8988T (cell line): Measurements from ENCODE around the gene GPC2.
"Not testable (repeated sequence)": the region's sequence is repeated elsewhere in the genome, so short reads cannot be mapped to it uniquely, and the experiment has no call there.

Experiments used
- DNase-seq: peaks from one replicate; pipeline ENCODE4 v3.0.0; 2011

Gene GPC2

DNA sequence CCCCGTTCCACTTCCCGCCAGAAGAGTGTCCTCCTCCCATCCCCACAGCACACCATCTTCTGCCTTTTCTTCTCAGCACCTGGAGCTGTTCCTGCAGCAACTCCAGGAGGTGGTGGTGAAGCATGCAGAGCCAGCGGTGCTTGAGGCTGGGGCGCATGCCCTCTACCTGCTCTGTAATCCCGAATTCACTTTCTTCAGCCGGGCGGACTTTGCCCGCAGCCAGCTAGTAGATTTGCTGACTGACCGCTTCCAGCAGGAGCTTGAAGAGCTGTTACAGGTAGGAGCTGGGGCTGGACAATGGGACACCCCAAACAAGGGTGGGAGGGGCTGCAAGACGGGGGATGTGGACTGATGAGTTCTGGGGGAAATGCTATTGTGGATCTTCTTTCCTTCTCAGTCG, 23.5 kb upstream of the GPC2 start:
- DNase-seq, result no peak

DNA sequence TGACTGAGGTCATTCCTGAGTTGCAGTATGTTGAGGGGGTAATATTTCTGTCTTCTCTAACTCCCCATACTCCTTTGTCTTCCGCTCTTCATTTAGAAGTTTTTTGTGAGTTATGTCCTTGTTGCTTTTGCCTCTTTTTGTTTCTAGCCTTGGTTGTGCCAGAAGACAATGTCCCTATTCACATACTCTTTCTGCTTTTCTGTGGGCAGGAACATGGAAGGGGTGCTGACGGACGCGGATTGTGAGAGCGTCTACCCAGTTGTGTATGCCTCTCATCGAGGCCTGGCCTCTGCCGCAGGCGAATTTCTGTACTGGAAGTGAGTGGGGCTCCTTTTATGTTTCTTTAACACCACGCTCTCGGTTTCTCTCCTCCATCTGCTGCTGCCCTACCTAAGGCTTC, 21.1 kb upstream of the GPC2 start:
- DNase-seq, result no peak

DNA sequence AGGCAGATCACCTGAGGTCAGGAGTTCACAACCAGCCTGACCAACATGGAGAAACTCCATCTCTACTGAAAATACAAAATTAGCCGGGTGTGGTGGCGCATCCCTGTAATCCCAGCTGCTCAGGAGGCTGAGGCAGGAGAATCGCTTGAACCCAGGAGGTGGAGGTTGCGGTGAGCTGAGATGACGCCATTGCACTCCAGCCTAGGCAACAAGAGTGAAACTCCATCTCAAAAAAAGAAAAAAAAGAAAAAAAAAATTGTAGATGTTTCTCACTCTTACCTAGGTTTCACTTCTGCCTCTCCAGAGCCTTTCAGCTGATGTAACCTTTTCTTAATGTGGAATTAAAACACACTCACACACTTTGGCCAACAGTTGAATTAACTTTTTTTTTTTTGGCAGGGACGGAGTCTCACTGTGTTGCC, 18.7 kb upstream of the GPC2 start:
- DNase-seq, result not testable (repeated sequence)

DNA sequence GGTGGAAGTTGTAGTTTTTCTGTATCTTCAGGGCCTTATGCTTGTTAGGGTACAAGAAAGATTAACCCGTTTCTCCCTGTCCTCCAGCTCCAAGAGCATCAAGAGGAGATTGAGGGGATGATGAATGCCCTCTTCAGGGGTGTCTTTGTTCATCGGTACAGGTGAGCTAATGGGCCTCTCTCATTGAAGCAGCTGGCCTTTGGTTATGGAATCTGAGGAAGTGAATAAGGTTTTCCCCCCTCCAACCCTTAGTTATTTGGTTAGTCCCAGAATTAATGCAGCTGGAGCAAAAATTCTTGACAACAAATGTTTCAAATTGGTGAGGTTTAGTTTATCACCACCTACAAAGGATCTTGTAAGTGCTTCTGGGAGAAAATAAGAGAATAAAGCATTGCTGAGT, 18.0 kb upstream of the GPC2 start:
- DNase-seq, result no peak

DNA sequence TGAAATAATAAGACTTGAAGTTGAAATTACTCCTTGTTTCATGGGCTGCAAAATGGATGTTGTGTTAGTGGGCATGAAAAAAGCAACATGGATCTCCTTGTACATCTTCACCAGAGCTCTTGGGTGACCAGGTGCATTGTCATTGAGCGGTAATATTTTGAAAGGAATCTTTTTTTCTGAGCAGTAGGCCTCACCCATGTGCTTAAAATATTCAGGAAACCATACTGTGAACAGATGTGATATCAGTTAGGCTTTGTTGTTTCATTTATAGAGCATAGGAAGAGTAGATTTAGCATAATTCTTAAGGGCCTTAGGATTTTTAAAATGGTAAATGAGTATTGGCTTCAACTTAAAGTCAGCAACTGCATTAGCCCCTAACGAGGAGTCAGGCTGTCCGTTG, 15.8 kb upstream of the GPC2 start:
- no peak for DNase-seq

DNA sequence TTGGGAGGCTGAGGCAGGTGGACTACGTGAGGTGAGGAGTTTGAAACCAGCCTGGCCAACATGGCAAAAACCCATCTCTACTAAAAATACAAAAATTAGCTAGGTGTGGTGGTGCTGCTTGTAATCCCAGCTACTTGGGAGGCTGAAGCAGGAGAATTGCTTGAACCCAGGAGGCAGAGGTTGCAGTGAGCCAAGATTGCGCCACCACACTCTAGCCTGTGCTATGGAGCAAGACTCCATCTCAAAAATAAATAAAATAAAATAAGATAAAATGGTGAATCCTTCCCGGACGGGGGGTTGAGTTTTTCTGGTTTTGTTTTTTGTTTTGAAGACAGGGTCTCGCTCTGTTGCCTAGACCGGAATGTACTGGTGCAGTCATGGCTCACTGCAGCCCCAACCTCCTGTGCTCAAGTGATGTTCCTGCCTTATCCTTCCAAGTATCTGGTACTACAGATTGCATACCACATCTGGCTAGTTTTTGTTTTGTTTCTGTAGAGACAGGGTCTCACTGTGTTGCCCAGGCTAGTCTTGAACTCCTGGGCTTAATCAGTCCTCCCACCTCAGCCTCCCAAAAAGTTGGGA, 15.2 kb upstream of the GPC2 start:
- DNase-seq, result not testable (repeated sequence)

DNA sequence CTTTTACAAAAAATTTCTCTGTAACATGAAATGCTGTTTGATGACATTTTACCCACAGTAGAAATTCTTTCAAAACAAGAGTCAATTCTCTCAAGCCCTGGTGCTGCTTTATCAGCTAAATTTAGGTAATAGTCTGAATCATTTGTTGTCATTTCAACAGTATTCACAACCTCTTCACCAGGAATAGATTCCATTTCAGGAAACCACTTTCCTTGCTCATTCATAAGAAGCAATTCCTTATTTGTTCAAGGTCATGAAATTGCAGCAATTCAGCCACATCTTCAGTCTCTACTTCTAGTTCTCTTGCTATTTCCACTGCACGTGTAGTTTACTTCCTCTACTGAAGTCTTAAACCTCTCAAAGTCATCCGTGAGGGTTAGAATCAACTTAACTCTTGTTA, 14.6 kb upstream of the GPC2 start:
- no peak for DNase-seq

DNA sequence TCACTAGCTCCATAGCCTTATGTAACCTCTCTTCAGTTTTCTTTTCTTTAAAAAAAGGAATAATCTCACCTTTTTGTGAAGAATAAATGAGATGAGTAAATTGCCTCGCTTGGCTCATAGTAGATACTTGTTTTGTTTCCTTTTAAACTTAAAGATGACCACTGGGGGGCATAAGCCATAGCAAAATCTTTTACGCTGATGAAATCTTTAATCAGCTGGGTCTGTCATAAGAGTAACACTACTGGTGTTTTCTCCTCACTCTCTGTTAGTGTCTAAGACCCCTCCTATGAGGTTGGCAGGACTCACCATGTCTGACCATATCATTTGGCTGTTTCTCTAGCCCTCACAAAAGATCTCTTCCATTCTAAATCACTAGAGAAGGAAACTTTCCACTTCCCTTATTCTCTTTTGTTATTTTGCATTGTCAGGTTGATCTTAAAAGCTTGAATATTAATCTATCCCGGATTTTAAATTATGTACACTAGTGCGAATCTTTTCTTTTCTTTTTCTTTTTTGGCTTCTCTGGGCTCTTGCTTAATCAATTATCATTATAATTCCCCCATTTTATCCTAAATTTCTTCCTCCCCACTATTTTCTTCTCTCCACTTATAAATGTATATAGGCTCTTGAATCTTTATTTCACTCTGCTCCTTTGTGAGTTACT, 13.0 kb upstream of the GPC2 start:
- DNase-seq, result no peak

DNA sequence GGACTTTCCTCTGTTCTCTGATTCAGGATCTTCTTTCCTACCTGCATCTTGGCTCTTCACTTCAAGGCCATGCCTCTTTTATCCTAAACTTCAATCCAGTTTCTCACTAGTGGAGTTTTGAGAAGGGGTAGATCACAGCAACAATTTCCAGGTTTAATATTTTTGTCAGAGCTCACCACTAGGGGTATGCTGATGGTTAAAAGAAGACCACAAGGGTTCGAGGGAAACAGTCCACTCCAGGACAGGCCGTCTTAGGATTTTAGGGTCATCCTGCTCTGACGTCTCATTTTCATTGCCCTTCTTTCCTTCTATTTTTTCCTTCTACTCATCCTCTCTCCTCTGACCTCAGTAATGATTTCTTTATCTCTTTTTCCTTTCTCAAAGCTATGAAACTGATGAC, 11.9 kb upstream of the GPC2 start:
- DNase-seq, result no peak

DNA sequence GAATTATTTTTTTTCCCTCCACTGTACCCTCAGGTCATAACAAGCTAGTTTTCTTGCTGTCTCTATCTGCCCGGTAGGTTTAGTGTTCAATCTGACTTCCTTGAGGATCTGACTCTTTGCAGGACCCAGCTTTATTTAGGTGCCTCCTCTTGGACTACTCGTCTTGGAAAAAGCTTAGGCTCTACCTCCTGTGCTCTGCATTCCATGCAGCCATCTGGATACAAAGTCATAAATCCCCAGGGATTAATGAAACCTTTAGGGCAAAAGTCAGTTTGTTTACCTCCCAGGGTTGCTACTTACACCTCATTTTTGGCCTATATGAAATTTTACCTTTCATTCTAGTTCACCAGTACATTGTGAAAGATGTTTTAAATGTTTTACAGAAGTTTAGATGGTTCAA, 8.5 kb upstream of the GPC2 start:
- no peak for DNase-seq

DNA sequence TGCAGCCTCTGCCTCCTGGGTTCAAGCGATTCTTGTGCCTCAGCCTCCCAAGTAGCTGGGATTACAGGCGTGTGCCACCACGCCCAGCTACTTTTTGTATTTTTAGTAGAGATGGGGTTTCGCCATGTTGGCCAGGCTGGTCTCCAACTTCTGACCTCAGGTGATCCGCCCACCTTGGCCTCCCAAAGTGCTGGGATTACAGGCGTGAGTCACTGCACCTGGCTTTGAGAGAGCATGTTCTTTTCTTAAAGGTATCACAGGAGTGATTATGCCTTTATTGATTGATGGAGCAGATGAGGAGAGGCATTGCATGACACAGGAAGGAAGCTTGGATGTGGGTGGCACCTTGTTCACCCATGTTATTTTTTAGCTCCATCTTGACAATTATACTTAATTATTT, 5.9 kb upstream of the GPC2 start:
- DNase-seq, result not testable (repeated sequence)

DNA sequence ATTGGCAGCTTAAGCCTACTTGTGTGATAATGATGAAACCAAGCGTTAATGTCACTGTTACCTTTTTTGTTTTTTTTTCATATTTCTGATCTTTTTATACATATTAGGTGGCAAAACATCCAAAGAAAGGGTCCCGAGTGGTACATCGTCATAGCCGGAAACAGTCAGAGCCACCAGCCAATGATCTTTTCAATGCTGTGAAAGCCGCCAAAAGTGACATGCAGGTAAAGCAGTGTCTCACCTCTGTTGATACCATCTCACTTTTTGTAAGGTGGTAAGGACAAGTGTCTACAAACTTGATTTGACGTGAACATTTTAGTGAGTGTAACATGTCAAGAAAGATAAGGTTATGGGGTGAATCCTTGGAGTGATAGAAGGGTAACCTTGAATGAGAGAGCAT, 5.4 kb upstream of the GPC2 start:
- DNase-seq, result not testable (repeated sequence)

DNA sequence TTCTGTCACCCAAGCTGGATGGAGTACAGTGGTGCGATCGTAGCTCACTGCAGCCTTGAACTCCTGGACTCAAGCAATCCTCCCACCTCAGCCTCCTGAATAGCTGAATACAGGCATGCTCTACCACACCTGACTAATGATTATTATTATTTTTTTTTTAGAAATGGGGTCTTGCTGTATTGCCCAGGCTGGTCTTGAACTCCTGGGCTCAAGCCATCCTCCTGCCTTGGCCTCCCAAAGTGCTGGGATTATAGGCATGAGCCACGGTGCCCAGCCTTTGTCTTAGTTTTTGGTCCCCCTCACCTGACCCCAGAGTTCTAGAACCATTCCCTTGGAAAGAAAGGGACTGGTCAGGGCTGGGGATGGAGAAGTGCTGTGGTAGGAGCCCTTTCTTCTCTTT, 2.9 kb upstream of the GPC2 start:
- not testable (repeated sequence) for DNase-seq

DNA sequence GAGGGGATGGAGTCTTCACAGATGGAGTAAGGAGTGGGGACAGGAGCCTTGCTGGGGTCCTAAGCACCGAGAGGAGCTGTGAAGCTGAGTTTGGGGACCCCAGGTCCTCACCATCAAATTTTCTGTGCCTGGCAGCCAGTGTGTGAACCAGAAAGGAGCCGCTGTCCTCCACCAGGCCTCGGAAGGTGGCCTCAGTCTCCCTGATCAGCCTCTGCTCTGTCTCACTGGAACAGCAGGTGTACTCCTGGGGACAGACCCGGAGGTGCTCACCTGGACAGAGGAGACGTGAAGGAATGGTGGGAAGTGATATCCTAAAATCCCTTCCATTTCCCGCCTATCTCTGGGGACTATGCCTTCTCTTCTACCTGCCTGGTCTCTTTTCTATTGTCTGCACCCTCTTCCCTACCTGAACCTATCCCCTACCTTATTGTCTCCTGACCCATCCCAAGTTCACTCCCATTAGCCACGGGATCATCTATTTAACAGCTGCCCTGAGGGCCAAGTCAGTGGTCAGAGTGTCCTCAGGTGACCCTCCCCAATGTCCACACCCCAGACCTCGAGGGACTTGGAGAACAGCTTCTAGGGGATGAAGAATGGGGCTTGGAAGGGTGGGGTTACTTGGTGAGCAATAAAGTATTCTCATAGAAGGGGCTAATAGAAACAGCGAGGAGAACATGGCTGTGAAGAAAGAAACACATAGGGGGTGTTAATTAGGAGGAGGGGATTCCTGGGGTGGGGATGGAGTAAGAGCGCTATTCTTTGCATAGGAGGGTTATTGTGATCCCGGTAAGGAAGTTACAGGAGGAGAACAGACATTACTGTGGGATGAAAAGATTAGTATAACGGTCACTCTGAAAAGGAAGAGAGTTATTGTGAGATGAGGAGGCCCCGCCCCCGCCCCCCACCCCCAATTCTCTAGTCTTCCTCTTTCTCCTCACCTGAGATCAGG, 811 bp downstream of the GPC2 start:
- DNase-seq, result no peak

DNA sequence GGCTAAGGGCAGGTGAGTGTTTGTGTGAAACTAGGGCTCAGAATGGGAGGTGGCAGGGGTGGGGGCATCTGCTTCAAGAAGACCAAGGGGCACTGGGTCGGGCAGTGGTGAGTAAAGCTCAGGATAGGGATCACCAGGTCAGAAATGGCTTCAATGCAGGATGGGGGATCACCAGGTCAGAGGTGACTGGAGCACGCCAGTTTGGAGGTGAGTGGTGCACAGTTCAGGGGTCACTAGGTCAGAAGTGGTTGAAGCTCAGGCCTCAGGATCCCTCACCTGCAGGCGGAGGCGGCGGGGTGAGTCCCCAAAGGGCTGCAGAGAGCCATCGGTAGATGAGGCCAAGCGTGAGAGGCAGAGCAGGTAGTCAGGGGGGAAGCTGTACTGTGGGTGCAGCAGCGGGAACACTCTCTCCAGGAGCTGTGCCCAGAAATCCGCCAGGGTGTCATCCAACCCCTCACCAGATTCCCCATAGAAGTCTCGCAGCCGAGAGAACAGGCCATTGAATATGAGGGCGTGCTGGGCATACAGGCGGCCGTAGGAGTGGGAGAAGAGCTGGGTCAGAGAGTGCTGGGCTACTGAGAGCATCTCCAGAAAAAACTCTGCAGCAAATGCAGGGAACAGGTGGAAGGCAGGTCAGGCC, 1.8 kb downstream of the GPC2 start:
- no peak for DNase-seq

DNA sequence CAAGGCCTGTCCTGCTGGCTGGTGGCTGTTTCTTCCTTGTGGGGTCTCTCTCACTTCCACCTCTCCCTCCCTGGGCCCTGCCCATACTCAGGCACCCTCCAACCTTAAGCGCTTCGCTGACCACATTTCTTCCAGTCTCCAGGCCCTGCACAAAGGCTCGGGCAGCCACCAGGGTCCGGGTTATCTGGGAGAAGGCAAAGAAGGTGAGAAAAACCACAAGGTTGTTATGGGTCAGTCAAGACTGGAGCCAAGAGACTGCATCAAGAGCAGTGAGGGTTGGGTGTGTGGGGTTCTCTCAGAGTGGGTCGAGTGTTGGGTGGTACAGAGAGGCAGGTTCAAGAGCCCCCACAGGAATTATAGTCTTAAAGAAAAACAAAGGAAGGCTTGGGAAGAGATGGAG, 2.6 kb downstream of the GPC2 start:
- DNase-seq, result no peak

DNA sequence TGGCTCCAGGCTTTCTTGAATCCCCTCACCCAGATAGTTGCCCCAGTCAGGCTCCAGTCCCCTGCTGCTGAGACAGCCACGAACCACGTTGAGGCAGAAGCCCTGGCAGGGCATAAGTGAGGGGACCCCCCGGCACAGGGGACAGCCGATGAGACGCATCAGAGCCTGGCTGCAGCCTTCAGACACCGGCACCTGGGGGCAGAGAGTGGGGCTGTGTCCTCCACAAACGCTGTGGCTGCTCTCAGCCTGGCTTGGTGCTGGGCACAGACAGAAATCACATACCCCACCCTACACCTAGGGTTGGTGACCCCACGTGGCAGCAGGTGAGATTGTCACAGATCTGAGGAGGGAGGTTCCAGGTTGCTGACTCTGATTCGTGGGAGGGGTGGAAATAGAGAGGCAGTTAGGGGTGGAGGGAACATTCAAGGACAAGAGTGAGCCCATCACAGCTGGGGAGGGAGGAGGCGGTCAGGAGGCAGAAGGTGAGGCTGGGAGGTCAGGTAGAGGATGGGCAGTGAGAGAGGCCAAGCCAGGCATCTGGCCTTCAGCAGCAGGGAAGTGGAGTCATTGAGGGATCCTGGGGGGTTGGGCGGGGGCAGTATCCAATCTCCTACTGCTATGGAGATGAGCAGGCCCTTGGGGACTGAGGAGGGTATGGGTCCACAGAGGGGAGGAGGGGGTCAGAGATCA, 3.2 kb downstream of the GPC2 start:
- DNase-seq, result no peak

DNA sequence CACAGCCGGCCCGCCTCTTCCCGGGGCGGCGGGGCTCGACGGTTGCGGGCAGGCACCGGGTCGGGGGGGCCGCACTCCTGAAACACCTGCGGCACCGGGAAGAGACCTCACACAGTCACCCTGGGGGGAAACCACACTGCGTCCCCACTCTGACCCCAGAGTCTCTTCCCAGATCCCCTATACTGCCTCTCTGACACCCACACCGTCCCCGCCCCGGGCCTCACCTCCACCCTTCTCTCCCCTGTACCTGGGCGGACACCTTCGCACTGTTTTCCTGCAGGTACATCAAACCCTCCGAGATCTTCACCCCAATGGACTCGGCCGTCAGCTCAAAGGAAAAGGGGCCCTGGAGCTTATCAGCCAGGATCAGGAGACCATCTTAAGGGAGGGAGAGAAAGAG, 5.3 kb downstream of the GPC2 start:
- no peak for DNase-seq

DNA sequence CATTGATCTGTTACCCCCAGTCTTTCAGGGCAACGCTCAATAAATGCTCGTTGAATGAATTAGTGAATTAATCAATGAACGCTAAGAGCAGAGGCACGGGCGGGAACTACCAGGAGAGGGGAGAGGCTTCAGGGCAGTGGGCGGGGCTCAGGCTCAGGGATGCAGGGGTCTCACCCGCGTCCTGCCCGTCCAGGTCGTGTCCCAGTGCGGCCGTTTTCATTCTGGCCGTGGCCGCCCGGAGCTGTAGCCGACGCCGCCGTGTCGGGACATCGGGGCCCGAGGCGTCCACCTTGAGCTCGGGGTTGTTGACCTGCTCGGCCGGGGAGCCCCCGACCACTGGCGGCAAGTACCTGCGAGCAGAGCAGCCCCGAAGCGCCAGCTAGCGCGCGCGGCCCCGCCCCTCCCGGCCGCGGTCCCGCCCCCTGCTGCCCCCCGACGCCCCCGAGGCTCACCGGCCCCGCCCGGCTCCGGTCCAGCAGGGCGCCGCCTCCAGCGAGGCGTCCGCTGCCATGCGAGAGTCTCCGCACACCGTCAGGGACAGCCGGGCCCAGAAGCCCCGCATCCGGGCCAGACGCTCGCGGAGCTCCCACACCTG, 6.0 kb downstream of the GPC2 start:
- DNase-seq, result peak; percentile 60

DNA sequence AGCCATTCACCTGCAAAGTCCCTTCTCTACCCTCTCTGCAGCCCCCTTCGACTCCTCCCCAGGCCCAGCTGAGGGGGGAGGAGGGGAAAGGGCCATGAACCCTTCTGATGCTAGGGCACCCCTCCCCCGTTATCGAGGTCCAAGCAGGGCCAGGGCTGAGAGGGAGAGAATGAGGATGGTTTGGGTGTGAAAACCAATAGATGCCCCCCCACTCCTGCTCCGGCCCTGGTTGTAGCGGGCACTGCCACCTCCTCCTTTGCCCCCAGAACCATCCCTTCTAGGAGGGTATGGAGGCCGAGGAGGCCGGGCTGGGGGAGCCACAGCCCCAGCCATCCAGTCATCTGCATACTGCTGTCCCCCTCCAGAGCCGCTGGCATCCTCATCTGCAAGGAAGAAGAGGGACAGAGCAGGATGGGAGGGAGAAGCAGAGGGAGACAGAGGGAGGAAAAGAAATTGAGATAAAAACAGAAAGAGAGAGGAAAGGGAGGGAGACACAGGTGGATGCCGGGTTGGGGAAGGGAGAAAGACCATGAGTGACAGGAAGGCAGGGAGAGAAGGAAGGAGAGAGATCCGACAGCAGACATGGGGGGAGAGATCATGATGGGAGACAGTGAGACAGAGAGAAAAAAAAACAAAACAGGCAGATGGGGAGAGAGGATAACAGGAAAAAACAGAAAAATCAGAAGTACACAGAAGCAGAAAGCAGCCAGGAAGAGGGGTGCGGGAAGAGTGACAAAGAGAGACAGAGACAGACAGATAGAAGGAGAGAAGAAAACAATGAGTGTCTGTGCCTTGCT, 6.9 kb downstream of the GPC2 start:
- no peak for DNase-seq

DNA sequence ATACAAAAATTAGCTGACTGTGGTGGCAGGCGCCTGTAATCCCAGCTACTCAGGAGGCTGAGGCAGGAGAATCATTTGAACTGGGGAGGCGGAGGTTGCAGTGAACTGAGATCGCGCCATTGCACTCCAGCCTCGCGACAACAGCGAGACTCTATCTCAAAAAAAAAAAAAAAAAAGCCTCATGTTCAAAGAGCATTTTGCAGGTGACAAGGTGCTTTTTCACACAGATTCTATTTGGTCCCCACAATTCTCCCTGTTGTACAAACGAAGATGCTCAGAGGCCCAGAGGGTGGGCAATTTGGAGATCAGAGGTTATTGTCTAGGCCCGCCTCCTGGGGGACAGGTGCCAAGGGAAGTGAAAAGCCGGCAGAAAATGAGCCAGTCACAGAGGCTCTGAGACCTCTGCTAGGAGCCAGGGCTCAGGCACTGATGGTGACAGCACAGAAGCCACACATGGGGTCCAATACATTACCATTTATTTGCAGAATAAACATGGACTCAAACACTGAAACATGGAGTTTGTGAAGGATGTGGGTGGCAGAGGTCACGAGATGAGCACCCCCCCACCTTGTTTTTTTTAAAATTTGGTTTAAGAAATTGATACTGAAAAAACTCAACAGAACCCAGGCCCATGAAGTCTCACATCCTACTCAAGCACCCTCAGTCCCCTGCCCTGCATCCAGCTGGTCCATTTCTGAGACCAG, 7.9 kb downstream of the GPC2 start:
- DNase-seq, result peak; percentile 13
